Neural crest cell (in vitro differentiated cells): ENCODE results near the gene DPH6. TPM values are rescaled to one million over a fixed set of nuclear protein-coding genes. Genes with fewer than 3 reads are reported as not detected.

ENCODE experiments used
- DNase-seq: peaks from one replicate; pipeline ENCODE4 v3.0.0; 2021; ENCODE audit warnings: low read depth, mixed read lengths, low spot score
- H3K27ac Mint-ChIP-seq: one replicate; pipeline ENCODE4 v1.8.0; 2021; ENCODE audit warnings: mild to moderate bottlenecking, mixed read lengths; ENCODE audit not compliant: unreplicated experiment
- H3K27me3 Mint-ChIP-seq: 2 replicates; pipeline ENCODE4 v1.8.0; 2021; ENCODE audit warnings: low read depth, mild to moderate bottlenecking, mixed read lengths
- H3K36me3 Mint-ChIP-seq: 2 replicates; pipeline ENCODE4 v1.8.0; 2021; ENCODE audit warnings: low read depth, mild to moderate bottlenecking, mixed read lengths
- H3K4me1 Mint-ChIP-seq: 2 replicates; pipeline ENCODE4 v1.8.0; 2021; ENCODE audit warnings: mixed read lengths
- H3K4me3 Mint-ChIP-seq: one replicate; pipeline ENCODE4 v1.8.0; 2021; ENCODE audit warnings: mild to moderate bottlenecking, mixed read lengths
- H3K9me3 Mint-ChIP-seq: 2 replicates; pipeline ENCODE4 v1.8.0; 2021; ENCODE audit warnings: mixed read lengths
- CTCF ChIP-seq: fragments of 200-600 bp; sonication (generic); conservative IDR thresholded peaks from 2 replicates; pipeline ENCODE4 v1.5.0; 2021; ENCODE audit warnings: antibody characterized with exemption, mild to moderate bottlenecking
- total RNA-seq: library from RNA; stranded (reverse); gene quantifications from 2 replicates; pipeline ENCODE4 v1.2.1, GENCODE V29; 2021

The DPH6 gene
- total RNA-seq, 1 donor from 2014 or later, result 20.1 TPM

DNA sequence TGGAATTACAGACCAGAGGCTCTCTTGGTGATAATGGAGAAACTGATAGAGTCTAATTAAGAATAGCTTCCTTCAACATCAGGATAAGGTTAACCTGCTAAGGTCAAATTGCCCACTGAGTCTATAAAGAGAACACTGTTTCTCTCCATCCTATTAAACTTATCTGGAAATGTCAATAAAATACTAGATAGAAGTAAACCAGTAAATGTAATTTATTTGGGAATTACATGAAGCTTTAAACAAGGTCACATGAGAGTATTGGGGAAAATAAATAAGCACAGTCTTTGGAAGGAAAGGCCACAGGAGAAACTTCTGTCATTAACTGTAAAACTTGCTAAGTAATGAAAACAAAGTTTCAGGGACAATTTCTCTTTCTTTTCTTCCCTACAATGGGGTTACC, 118.5 kb downstream of the DPH6 start:
- H3K4me1 Mint-ChIP-seq, result peaks cover 13% of the 10 kb centered on the region
- peaks cover 8% of the 10 kb centered on the region for H3K36me3 Mint-ChIP-seq
- H3K27me3 Mint-ChIP-seq, result no peaks in the 10 kb centered on the region
- DNase-seq, result no peak
- no peak overlapping the region for H3K4me3 Mint-ChIP-seq
- no peak for TF ChIP-seq CTCF
- peaks cover 10% of the 10 kb centered on the region for H3K9me3 Mint-ChIP-seq
- no peak overlapping the region for H3K27ac Mint-ChIP-seq

DNA sequence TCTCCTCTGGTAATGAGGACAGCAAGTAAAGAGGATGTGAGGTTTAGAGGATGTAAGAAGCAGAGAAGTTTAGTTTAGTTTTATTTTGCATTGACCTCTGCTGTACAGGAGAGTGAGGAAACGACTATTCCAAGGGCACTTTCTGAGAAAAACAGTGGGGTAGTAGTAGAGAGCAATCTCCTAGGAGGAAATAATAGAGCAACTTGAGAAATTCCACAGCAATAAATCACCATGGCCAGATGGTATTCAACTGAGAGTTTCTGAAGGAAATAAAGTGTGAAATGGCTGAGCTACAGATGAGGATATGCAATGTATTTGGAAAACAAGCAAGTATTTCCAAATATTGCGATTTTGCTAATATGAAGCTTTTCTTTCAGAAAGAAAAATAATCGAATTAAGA, 118.9 kb downstream of the DPH6 start:
- DNase-seq, result no peak
- H3K4me1 Mint-ChIP-seq, result peaks cover 13% of the 10 kb centered on the region
- no peak overlapping the region for H3K27ac Mint-ChIP-seq
- H3K9me3 Mint-ChIP-seq, result peaks cover 6% of the 10 kb centered on the region
- TF ChIP-seq CTCF, result no peak
- H3K36me3 Mint-ChIP-seq, result peaks cover 4% of the 10 kb centered on the region
- H3K27me3 Mint-ChIP-seq, result no peaks in the 10 kb centered on the region
- no peak overlapping the region for H3K4me3 Mint-ChIP-seq

DNA sequence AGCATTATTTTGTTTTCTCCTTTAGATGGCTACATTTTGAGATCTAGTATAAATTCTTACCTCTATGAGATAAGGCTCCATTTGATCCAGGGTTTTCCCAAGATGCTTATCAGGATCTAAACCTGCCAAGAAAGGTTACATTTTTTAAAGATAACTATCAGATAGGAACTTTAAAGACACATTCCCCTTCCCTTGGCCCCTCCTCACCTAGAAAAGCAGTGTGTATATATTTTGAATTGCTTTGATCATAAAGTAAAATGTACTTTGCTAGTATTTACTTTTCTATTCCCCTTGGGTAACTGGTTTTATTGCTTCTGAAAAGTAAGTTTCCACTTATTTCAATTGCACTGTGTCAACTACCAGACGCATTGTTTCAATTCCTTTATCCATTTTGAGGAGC, 135.2 kb downstream of the DPH6 start:
- no peak for DNase-seq
- Mint-ChIP-seq H3K9me3 (no peaks in the 10 kb centered on the region), H3K36me3 (no peaks in the 10 kb centered on the region), H3K4me1 (no peaks in the 10 kb centered on the region), H3K27me3 (no peaks in the 10 kb centered on the region), H3K4me3 (no peak overlapping the region), H3K27ac (no peak overlapping the region)
- no peak for TF ChIP-seq CTCF

GRCh38 chr15:35399901-35400300, 146.1 kb downstream of the DPH6 start:
- no peak overlapping the region for H3K4me3 Mint-ChIP-seq
- H3K9me3 Mint-ChIP-seq, result peaks cover 6% of the 10 kb centered on the region

DNA sequence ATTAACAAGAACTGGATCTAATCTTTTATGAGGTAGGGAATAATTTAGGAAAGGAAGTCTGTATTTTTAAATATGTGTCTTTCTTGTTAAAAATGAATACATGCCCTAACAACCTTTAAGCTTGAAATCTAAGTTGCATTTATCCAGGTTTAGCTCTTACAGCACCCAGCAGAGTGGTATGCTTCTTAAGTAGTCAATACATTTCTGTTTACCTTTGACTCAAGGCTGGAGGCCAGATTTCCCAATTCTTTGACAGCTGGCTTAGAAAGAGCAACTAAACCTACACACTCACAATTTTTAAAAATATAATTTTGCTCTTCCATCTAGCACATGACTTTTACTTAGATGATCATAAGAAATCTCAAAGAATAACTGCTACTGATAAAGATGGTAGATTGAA, 148.9 kb downstream of the DPH6 start:
- Mint-ChIP-seq H3K27me3 (no peaks in the 10 kb centered on the region), H3K4me3 (no peak overlapping the region), H3K4me1 (peaks cover 26% of the 10 kb centered on the region), H3K36me3 (peaks cover 13% of the 10 kb centered on the region), H3K9me3 (peaks cover 3% of the 10 kb centered on the region), H3K27ac (no peak overlapping the region)
- DNase-seq, result no peak
- no peak for TF ChIP-seq CTCF

More at GRCh38 chr15:35399901-35400300, 146.1 kb downstream of the DPH6 start:
- peaks cover 17% of the 10 kb centered on the region for H3K36me3 Mint-ChIP-seq
- DNase-seq, result no peak
- no peak for TF ChIP-seq CTCF
- no peaks in the 10 kb centered on the region for H3K27me3 Mint-ChIP-seq
- no peak overlapping the region for H3K27ac Mint-ChIP-seq
- peaks cover 19% of the 10 kb centered on the region for H3K4me1 Mint-ChIP-seq

GRCh38 chr15:35394416-35394815, 151.5 kb downstream of the DPH6 start:
- H3K4me1 Mint-ChIP-seq, result peaks cover 26% of the 10 kb centered on the region
- H3K27me3 Mint-ChIP-seq, result no peaks in the 10 kb centered on the region
- H3K36me3 Mint-ChIP-seq, result peaks cover 20% of the 10 kb centered on the region
- no peak overlapping the region for H3K27ac Mint-ChIP-seq
- TF ChIP-seq CTCF, result no peak
- no peak overlapping the region for H3K4me3 Mint-ChIP-seq
- H3K9me3 Mint-ChIP-seq, result no peaks in the 10 kb centered on the region
- no peak for DNase-seq
